Activated T-helper 9 cell treated with anti-CD3 and anti-CD28 coated beads, Interleukin-2, amount 50 U/mL, for 16 hours (primary cell): Measurements from ENCODE around the gene SUMF1.
A peak's percentile ranks its signal among the peaks of the same experiment; 100 is the strongest.

Source experiments
- DNase-seq: peaks from one replicate; pipeline ENCODE4 v3.0.0-alpha.2; 2020; ENCODE audit warnings: low read depth

Gene SUMF1

GRCh38 chr3:4497843-4498324 lies 30.8 kb upstream of the SUMF1 start:
- no peak for DNase-seq

DNA sequence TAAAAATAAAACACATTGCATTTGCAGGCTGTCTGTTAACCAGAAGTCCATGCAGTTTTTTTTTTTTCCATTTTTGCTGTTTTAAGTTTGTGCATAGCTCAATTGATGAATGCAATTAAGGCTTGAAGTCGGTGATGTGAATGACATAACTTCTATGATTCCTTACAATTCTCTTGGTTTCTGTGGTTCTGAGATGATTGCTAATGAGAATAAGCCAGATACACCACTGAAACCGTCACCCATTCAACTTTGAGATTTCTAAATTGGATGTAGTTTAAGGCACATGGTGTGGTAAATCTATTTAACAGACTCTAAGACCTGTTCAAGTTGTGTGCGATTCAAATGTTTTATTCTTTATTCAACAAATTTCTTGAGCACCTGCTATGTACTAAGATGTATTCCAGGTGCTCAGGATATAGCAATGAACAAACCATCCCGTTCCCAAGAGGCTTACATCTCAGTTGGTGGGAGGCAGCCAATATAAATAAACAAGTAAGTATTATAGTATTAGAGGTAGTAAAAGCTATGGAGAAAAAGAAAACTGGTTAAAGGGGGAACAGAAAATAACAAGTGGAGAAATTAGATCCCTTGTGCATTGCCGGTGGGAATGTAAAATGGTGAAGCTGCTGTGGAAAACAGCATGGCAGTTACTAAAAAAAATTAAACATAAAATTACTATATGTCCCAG lies 30.1 kb upstream of the SUMF1 start:
- no peak for DNase-seq

DNA sequence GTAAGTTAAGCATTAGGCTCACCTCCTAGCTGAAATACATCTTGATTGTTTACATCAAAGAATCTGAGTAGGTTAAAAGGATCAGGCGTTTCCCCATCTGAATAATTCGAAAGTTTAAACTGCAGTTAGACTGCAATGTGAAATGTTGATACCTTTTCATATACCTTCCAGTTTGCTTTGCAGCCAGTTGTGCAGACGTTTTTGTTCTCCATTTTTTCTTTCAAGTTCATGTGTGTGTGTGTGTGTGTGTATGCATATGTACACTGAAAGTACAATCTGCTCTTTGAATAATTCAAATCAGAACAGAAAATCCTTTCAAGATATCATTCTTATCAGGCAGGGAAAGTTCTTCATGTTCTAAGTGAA lies 29.0 kb upstream of the SUMF1 start:
- no peak for DNase-seq

DNA sequence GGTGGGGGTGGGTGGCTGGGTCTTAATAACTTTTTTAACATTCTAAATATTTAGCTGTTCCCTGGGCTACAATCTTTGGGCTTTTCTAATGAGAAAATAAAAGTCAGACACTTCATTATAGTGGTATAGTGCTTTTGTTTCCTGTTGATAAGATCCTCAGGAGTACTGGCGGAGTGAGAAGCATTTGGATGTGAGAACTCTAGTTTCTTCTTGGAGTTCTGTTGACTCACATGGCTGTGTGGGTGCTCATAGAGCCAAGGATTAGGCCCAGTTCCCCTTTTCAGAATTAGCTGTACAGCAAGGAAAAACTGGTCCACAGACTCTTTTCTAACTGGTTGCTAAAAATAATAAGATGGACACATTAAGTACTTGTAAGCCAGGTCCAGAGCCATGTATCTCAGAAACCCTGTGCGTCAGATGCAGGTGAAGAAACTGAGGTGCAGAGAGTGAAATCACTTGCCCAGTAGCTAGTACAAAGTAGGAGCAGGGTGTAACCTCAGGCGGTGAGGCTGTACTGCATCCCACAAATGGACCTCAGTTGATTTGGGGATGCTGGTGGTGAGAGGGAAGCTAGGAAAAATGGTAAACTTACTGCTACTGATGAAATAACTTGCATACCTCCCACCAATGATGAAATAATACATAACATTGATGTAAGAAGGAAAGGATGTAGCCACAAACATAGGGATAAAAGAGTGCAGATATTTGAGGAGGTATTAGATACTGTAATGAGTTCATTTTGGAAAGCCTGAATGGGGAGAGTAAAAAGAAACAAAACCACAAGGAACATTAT lies 28.4 kb upstream of the SUMF1 start:
- no peak for DNase-seq

DNA sequence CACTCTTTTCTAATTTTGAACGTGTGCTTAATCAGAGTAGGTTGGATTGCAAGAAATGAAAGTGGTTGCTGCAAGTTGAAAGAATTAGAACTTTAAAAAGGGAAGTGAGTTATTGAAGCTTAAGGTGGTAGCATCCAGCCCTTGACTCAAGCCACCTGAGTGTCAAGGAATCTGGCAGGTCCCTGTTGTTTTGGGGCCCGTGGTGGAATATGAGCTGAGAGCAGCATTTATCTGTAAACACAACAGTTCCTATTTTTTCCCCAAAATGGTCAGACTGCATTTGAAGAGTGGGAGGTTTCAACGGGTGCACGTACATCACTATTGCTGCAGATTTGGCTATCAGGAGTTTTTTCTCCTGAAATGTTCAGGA lies 27.8 kb upstream of the SUMF1 start:
- no peak for DNase-seq

DNA sequence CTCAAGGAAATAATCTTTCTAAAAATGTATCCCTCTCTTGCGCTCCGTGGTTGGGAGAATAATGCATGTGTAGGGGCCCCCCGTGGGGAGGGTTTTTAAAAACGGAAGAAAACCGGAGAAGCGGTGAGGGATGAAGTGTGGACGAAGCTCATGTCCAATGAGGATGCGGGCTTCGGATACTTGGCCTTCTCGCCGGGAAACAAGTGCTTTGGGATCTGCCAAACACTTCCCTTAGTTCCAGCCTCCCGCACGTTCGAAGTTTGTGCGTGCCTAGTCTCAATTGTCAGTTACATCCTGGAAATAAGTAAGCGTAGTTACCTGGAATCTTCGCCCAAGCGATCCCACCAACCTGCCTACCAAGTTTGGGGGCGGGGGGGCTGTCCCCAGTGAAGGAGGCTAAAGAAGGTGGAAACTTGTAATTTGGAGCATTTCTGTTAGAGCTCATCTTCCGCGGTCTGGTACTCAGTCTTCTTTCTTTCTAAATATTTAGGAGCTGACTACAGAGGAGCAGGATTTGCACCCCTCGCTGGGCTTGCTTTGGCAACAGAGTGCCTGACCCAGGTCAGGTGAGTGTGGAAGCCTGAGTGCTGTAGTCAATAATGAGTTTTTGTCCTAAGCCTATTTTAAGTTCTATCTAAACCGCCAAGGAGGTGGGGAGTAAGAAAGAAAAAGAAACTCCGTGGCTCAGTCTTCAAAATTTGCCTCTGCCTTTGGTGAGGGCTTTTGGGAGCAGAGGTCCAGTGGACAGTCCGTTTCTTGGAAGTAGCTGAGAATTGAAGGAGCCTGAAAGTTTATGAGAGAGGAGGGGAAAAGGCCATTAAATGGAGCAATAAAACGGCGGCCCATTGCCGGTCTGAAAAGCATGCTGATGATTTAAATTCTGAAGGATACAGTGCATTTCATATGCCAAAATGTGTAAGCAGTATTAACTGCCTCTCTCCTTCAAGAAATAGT lies 27.1 kb upstream of the SUMF1 start:
- no peak for DNase-seq

DNA sequence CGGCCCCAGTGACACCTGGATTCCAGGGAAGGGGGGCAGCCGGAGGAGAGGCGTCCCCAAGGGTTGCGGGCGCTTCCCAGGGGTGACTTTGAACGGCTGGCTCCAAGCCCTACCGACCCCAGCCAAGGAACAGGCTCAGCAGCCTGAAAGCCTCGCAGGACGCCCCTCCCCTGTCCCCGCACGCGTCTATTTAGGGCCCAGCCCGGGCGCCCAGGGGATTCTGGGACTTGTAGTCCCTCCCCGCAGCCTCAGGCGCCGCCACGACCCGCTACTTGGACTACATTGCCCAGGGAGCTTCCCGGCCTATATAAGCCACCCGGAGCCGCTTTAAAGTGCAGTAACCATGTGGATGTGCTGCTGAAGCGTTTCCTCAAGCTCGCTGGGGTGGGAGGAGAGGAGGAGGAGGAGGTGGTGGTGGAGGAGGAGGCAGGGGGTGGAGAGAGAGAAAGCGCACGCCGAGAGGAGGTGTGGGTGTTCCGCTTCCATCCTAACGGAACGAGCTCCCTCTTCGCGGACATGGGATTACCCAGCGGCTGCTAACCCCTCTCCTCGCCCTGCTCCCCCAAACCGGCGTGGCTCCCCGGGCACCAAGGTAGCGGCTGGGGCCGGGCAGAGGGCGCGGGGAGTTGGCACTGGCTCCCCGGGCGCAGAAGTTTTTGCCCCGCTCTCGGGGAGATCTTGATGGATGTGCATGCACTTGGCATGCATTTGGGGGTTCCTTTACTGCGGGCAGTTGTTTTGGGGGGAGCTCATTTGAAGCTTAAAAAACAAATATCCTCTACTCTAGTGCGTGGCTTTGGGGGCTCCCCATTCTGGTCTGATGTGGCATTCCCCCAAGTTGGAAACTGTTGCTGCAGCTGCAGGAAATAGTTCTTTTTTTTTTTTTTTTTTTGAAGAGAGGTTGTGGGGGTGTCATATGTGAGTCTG lies 26.2 kb upstream of the SUMF1 start, which contains the start of gene ITPR1:
ITPR1 (plus strand) TSS at position 335 of the 927 bp plus-strand sequence. CDS start 23,144 bp downstream, outside the sequence.
- peak; percentile 96 for DNase-seq

GRCh38 chr3:4492208-4493013 lies 25.3 kb upstream of the SUMF1 start:
- DNase-seq: peak; percentile 25

DNA sequence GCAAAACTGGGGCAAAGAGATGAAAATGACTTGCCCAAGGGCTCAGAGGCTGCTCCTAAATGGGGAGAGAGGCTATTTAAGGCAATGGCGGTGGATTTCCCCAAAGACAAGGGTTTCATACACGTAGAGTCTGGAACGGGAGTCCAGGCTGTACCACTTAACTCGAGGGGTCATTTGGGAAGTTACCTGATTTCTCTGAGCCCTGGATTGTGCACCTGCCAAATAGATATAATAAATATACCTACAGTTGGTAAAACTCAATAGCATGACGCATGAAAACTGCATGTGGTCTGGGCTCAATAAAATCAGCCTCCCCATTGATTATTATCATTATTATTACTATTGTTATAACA lies 24.8 kb upstream of the SUMF1 start:
- DNase-seq: no peak

DNA sequence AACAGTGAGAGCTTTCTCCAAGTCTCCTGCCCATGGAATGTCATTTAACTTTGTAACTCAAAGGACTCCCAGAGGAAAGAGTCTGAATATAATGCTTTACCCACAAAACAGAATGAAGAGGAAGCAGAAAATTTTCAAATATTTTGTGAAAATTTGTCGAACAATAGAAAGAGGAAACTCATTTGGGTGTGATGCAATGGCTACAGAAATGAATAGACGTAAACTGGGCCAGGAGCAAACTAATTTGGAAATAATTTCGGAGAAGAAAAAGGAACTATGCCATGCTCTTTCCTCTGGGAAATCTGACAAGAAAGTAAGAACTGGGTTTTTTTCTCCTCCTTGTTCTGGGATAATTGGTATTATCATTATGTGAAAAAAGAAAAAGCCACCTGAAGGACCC lies 11.2 kb upstream of the SUMF1 start:
- no peak for DNase-seq

DNA sequence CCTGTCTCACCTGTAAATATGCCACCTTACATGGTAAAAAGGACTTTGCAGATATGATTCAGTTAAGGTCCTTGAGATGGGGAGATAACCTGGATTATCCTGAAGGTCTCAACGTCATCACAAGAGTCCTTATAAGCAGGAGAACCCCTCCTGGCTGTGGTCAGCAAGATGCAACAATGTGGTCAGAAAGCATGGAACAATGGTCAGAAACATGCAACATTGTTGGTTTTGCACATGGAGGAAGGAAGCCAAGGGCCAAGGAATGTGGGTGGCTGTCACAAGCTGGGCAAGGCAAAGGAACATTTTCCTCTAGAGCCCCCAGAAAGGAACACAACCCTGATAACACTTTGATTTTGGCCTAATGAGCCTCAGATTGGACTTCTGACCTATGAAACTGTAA lies 9.4 kb upstream of the SUMF1 start:
- no peak for DNase-seq

DNA sequence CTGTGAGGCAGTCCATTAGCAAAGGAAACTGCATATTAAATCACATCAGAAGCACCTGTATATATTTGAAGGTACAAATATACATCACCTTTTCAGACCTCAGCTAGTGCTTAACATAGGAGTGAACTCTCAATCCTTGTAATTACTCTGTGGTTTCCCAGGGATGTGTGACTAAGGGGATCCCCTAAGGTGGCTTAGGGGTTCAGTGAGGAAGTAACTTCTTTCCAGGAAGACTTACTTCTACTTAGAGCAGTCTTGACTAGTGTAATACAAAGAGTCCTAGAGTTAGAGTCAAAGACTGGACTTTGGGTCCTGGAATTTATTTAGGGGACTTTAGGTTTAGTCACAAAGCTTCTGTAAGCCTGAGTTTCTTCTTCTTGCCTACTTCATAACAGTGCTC lies 8.7 kb upstream of the SUMF1 start:
- DNase-seq: no peak

DNA sequence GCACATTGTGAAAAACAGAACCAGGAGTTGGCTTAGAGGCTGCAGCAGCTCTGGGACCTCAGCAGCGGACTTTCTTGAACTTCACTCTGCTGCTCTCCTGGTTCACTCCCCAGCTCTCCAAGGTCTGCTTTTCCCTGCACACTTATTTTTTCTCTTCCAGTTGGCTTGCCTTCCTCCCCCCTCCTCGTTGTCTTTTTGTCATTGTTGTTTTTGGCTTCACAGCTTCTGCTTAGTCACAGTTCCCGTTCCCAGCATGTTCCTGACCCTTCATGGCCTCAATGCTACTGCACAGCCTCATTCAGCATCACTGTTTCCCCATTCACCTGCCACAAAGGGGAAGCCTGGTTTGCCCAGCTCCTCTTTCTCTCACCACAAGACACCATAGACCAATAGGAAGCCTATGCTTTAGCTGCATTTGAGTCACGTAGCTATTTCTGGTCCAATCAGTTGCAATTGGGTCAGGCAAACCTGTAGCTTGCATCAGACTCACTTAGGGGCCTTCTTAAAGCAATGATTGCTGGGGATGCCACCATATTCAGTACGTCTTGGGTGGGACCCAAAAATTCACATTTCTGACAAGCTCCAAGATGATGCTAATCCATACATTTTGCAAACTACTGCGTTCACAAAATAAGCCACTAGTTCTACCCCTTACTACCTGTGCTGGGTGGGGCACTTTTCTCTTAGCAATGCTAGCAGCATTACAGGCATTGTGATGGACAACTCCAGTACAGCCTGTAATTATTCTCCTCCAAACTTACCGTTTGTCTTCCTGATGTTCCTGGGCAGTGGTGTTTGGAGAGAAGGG lies 7.8 kb upstream of the SUMF1 start:
- no peak for DNase-seq

DNA sequence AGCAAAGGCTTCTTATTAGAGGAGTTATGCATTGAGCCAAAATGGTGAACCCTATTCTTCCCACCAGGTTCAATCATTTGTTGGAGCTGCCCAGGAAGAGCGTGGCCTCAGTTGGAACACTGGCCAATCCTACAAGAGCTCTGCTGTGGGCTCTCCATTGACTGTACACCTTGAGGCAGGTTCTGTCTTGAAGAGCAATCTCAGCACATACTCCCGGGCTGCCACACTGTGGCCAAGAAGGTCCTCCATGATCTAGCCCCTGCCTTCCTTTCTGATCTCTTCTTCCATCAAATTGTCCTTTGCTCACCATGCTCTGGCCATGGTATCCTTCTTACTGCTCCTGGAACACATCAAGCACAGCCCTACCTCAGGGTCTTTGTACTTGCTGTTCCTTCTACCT lies 5.7 kb upstream of the SUMF1 start:
- DNase-seq: no peak

- no peak for DNase-seq
Observed at GRCh38 chr3:4472312-4472711, 5.2 kb upstream of the SUMF1 start.

- no peak for DNase-seq
Observed at GRCh38 chr3:4471907-4472306, 4.8 kb upstream of the SUMF1 start.

DNA sequence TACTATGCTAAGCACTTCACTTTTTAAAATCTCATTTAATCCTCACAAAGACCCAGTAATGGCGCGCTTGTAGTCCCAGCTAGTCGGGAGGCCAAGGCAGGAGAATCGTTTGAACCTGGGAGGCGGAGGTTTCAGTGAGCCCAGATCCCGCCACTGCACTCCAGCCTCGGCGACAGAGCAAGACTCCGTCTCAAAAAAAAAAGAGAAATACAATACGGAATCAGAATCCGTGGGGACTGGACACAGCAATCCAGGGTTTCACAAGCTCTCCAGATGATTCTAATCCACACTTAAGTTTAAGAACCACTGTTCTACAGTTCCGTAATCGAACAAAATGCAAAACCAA lies 426 bp upstream of the SUMF1 start:
- DNase-seq: no peak

DNA sequence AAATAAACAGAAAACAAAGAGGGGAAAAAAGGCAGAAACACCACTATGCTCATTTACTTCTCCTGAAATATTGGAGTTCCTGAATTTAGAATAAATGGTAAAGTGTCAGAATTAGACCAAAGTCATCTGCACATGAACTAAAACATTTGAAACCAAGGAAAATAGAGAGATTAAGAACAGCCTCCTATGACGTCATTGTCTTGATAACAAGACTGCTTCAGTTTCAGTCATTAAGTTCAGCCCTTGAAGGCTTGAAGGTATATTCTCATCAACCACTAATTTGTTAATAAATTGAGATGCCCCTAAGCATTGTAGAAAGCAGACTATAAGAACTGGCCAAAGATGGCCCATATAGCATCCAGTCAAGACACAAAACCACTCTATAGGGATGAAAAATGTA lies 2.5 kb downstream of the SUMF1 start:
- no peak for DNase-seq

GRCh38 chr3:4462369-4463040 lies 4.6 kb downstream of the SUMF1 start:
- DNase-seq: no peak
